Measurements from ENCODE around the gene SERTAD2.

DNA sequence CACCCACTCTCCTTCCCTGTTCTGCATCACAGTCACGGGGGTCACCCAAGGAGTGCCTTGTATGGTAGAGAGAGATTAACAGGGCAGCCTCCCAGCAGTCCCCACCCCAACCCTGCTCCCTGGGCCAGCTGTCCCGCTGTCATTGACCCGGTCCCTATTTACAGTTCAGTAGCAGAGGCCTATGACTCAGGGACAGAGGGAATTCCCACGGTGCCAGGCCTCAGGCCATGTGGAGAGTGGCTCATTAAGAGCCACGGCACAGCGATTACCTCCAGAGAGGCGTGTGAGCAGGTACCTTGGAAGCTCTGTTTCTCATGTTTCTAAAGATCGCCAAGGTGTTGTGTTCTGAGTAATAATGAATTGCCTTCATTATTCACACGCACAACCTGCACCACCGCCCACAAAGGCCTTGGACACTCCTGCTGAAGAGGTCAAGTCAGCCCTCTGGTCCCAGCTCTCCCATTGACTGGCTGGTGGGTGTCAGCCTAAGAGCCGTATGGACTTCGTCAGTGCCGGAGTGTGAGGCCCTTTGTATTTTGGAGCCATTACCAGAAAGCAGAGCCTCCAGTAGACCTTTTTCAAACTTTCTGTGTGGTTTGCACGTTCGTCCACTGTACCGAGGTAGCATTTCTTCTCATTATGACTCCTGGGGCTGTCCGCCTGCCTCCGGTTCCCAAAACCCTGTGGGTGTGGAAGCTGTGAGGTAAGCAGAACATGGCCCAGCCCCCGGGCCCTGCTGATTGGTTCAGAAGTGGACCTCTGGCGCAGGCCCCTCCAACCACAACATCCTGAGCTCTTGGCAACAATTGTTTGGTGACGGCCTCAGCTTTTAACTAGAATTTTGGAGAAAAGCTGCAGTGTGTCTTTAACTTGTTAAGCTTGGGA, 47.0 kb downstream of the SERTAD2 start:
- TF ChIP-seq, protein P1, sequence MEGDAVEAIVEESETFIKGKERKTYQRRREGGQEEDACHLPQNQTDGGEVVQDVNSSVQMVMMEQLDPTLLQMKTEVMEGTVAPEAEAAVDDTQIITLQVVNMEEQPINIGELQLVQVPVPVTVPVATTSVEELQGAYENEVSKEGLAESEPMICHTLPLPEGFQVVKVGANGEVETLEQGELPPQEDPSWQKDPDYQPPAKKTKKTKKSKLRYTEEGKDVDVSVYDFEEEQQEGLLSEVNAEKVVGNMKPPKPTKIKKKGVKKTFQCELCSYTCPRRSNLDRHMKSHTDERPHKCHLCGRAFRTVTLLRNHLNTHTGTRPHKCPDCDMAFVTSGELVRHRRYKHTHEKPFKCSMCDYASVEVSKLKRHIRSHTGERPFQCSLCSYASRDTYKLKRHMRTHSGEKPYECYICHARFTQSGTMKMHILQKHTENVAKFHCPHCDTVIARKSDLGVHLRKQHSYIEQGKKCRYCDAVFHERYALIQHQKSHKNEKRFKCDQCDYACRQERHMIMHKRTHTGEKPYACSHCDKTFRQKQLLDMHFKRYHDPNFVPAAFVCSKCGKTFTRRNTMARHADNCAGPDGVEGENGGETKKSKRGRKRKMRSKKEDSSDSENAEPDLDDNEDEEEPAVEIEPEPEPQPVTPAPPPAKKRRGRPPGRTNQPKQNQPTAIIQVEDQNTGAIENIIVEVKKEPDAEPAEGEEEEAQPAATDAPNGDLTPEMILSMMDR (IDR thresholded peaks at IDR 0.05): no peak
- TF ChIP-seq ZFX (IDR thresholded peaks at IDR 0.05; ENCODE audit: borderline replicate concordance): no peak

Measured in 22Rv1 (cell line).